Coronary artery (tissue), 2 donors: ENCODE data around the gene JADE3.

Source experiments
- DNase-seq: peaks from one replicate; pipeline ENCODE4 v3.0.0-alpha.2; 2017; ENCODE audit warnings: low spot score
- H3K27ac ChIP-seq, 2 donors: fragments of 200-600 bp; sonication (generic); one replicate each; pipeline ENCODE4 v1.5.1; 2016 to 2019
- H3K4me3 ChIP-seq: fragments of 200-600 bp; sonication (generic); 2 replicates; pipeline ENCODE4 v1.5.1; 2016; ENCODE audit warnings: mild to moderate bottlenecking, moderate library complexity
- TF ChIP-seq, protein P1 (sequence below): fragments of 200-600 bp; sonication (generic); IDR thresholded peaks from one replicate; pipeline ENCODE4 v1.5.1; 2019; ENCODE audit warnings: antibody characterized with exemption

JADE3 gene

DNA sequence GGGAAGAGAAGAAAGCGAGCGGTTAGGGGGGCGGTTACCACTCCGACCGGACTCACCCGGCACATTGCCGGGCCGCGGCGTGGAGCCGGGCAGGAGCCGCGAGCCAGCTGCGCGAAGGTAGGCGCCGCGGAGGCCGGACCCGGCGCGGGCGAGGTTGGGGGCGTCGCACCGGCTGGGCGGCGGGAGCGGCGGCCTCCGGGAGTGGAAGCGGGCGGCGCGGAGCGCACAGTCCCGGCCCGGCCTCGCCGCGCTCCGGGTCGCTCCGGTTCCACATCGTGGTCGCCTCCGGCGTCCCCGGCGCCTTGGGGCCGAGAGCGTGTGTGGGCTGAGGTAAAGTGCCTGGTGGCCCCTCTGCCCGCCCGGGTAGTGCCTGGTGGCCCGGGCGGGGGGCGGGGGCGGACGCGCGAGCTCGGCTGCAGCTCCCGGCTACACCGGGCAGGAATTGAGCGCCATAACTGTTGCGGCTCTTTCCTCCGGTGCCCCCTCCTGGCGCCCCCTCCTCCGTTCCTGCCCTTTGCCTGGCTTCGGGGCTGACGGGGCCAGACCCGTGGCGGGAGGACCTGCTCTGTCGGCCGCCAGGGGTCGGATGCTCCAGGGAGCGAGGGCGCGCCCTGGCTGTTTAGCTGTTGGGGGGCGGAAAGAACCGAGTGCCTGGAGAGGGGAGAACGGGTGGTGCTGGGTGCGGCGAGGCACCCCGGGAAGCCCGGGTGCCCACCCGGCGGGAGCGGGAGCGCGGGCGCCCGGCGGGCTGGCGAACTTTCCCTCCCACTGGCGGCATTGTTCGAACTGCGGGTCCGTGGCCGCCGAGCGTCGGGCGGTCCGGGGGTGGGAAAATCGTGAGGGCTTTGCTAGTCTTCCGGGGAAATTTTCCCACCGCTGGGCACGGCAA, 626 bp downstream of the JADE3 start:
- H3K4me3 ChIP-seq = peak overlapping the region; percentile 76
- no peak for DNase-seq
- H3K27ac ChIP-seq = peak overlapping the region; percentile 14 to 77
- TF ChIP-seq, protein P1, sequence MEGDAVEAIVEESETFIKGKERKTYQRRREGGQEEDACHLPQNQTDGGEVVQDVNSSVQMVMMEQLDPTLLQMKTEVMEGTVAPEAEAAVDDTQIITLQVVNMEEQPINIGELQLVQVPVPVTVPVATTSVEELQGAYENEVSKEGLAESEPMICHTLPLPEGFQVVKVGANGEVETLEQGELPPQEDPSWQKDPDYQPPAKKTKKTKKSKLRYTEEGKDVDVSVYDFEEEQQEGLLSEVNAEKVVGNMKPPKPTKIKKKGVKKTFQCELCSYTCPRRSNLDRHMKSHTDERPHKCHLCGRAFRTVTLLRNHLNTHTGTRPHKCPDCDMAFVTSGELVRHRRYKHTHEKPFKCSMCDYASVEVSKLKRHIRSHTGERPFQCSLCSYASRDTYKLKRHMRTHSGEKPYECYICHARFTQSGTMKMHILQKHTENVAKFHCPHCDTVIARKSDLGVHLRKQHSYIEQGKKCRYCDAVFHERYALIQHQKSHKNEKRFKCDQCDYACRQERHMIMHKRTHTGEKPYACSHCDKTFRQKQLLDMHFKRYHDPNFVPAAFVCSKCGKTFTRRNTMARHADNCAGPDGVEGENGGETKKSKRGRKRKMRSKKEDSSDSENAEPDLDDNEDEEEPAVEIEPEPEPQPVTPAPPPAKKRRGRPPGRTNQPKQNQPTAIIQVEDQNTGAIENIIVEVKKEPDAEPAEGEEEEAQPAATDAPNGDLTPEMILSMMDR = peak; percentile 19

DNA sequence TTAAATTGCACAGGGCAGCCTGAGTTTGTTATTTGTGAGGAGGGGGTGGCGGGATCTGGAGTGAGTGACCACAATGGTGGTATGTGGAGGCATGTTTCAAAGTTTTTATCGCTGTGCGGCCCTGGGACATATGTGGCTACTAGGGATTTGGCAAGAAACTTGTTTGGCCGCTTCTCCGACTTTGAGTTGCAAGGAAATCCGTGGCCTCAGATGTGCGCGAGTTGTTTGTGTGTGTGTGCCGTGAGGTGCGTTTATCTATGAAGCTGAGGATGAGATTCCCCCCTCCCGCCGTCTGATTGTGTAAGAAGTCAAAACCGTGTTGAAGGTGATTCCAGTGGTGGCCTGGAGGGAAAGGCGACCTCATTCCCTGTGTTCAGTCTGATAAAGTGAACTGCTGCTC, 1.4 kb downstream of the JADE3 start:
- Histone ChIP-seq H3K27ac (no peak overlapping the region), H3K4me3 (peak overlapping the region; percentile 76)
- TF ChIP-seq, protein P1 = no peak
- DNase-seq = no peak

DNA sequence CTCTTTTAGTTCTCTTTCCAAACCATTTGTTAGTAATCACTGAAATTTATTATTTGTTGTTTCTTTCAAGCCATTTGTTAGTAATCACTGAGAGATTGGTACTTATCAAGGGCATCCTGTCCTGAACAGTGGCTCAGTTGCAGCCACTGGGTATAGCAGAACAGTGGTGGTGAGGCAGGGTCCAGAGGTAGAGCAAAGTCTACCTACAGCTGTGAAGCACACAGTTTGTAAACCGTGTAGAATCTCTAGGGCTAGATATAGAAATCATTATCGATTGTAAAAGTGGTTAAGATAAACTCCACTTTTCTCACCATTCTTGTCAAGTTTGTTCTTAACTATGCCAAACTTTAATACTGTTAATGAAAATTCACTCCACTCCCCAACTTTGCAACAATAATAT, 4.1 kb downstream of the JADE3 start:
- no peak for DNase-seq
- TF ChIP-seq, protein P1 = no peak
- no peak overlapping the region for H3K27ac ChIP-seq
- no peak overlapping the region for H3K4me3 ChIP-seq

DNA sequence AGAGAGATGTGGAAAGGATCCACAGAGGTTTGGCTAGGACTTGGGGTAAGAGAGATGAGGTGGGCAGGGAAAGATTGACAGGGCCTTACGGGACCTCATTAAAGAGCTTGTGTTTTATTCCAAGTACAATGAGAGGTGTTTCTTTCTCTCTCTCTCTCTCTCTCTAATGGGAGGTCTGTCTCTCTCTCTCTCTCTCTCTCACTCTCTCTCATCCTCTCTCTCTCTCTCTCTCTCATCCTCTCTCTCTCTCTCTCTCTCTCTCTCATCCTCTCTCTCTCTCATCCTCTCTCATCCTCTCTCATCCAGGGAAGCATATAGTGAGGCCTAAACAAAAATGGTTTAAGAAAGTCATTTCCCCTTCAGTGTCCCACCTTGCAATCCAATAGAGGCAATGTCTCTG, 5.4 kb downstream of the JADE3 start:
- TF ChIP-seq, protein P1 = no peak
- Histone ChIP-seq H3K4me3 (no peak overlapping the region), H3K27ac (no peak overlapping the region)
- no peak for DNase-seq

DNA sequence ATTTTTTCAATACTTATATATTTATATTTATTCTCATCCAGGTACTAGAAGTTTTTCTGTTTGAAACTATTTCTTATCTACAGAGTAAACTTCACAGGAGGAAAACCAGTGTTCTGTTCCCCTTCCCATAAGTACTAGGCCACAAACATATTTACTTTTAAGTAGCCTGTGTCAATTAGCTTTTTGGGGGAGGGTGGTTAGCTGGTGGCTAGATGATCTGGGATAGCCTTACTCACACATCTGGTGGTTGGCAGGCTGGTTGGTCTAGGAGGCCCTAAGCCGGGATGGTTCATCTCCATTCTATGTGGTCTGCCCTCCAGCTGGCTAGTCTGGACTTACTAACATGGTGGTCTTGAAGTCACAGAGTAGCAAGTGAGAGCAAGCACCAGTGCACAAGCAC, 6.2 kb downstream of the JADE3 start:
- TF ChIP-seq, protein P1 = no peak
- no peak overlapping the region for H3K4me3 ChIP-seq
- DNase-seq = no peak
- H3K27ac ChIP-seq = no peak overlapping the region

DNA sequence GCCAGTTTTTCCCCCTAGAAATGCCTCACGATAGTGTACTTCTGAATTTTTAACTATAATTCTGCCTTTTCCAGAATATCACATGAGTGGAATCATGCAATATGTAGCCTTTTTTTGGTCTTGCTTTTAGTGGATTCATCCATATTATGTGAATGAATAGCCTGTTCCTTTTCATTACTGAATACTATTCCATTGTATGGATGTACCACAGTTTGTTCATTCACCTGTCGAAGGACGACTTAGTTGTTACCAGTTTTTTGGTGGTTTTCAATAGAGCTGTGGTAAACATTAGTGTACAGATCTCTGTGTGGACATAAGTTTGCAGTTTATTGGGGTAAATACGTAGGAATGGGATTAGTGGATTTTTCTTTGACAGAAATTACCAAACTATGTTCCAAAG, 8.0 kb downstream of the JADE3 start:
- Histone ChIP-seq H3K27ac (no peak overlapping the region), H3K4me3 (no peak overlapping the region)
- TF ChIP-seq, protein P1 = no peak
- no peak for DNase-seq

DNA sequence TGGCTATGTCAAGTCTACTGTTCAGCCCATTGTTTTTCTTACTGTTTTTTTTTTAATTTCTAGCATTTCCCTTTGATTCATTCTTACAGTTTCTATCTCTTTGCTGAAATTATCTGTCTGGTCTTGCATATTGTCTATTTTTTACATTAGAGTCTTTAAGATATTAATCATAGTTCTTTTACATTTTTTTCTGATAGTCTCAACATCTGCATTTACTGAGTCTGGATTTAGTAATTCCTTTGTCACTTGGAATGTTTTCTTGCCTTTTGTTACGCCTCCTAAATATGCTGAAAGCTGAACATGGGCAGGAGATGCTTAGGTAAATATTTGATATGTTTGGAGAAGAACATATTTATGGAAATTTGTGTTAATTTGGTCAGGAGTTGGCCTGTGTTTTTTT, 10.4 kb downstream of the JADE3 start:
- DNase-seq = no peak
- Histone ChIP-seq H3K27ac (no peak overlapping the region), H3K4me3 (no peak overlapping the region)
- TF ChIP-seq, protein P1 = no peak
